GF-D8 (cell line): ENCODE data around the gene WWOX.

Experiments
- DNase-seq: peaks from one replicate; lab custom pipeline; 2025; lab: John Stamatoyannopoulos, UW

The WWOX gene

GRCh38 chr16:78225919-78226318, 126.5 kb downstream of the WWOX start:
- DNase-seq = no peak

GRCh38 chr16:78227855-78228254, 128.4 kb downstream of the WWOX start:
- no peak for DNase-seq

GRCh38 chr16:78228704-78229103, 129.2 kb downstream of the WWOX start:
- no peak for DNase-seq

- no peak for DNase-seq
Measured at GRCh38 chr16:78230832-78231231, 131.4 kb downstream of the WWOX start.

GRCh38 chr16:78235168-78235800, 135.8 kb downstream of the WWOX start:
- DNase-seq = no peak

GRCh38 chr16:78235876-78236275, 136.4 kb downstream of the WWOX start:
- DNase-seq = no peak

- DNase-seq = no peak
Measured at GRCh38 chr16:78237841-78238240, 138.4 kb downstream of the WWOX start.

- no peak for DNase-seq
Measured at GRCh38 chr16:78240459-78241222, 141.2 kb downstream of the WWOX start.

GRCh38 chr16:78242239-78242630, 142.8 kb downstream of the WWOX start:
- DNase-seq = no peak

GRCh38 chr16:78244131-78244895, 144.9 kb downstream of the WWOX start:
- DNase-seq = no peak

- DNase-seq = no peak
Measured at GRCh38 chr16:78246559-78246958, 147.1 kb downstream of the WWOX start.

- DNase-seq = no peak
Measured at GRCh38 chr16:78249056-78249455, 149.6 kb downstream of the WWOX start.

- no peak for DNase-seq
Measured at GRCh38 chr16:78249832-78250231, 150.4 kb downstream of the WWOX start.

GRCh38 chr16:78251115-78251514, 151.7 kb downstream of the WWOX start:
- no peak for DNase-seq

GRCh38 chr16:78252757-78253156, 153.3 kb downstream of the WWOX start:
- DNase-seq = no peak

GRCh38 chr16:78254841-78255240, 155.4 kb downstream of the WWOX start:
- no peak for DNase-seq

- no peak for DNase-seq
Measured at GRCh38 chr16:78256686-78257375, 157.4 kb downstream of the WWOX start.

GRCh38 chr16:78257376-78257728, 157.9 kb downstream of the WWOX start:
- DNase-seq = no peak

- DNase-seq = no peak
Measured at GRCh38 chr16:78258375-78259065, 159.1 kb downstream of the WWOX start.

- no peak for DNase-seq
Measured at GRCh38 chr16:78259873-78260272, 160.4 kb downstream of the WWOX start.

- no peak for DNase-seq
Measured at GRCh38 chr16:78264642-78265041, 165.2 kb downstream of the WWOX start.

- no peak for DNase-seq
Measured at GRCh38 chr16:78269256-78269655, 169.8 kb downstream of the WWOX start.
